ENCODE data around the gene NRSN2. TPM values are rescaled to one million over a fixed set of nuclear protein-coding genes. Genes with fewer than 3 reads are reported as not detected.

Gene NRSN2
- total RNA-seq, 1 donor from 2014 or later = 89.3 TPM

DNA sequence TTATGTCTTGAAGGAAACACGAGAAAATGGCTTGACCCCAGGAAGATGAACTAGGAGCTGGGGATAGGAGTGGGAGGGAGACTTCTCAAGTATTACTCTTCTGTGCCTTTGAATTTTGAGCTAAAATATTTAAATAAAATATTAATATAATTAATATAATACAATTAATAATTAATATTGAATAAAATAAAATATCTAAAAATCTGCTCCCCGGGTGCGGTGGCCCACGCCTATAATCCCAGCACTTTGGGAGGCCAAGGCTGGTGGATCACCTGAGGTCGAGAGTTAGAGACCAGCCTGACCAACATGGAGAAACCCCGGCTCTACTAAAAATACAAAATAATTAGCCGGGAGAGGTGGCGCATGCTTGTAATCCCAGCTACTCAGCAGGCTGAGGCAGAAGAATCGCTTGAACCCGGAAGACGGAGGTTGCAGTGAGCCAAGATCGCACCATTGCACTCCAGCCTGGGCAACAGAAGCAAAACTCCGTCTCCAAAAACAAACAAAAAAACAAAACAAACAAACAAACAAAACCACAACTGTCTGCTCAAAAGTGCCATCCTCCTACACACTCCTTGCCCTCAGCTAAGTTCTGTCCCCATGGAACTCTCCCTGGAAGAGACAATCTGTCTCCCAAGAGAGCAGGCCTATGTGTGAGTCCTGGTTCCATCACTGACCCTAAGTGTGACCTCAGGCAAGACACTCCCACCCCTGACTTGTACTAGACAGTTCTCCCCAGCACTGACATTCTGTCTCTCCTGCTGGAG is 20.0 kb downstream of the NRSN2 start:
- no peak overlapping the region for H3K27ac Mint-ChIP-seq (ENCODE audit: unreplicated experiment)

DNA sequence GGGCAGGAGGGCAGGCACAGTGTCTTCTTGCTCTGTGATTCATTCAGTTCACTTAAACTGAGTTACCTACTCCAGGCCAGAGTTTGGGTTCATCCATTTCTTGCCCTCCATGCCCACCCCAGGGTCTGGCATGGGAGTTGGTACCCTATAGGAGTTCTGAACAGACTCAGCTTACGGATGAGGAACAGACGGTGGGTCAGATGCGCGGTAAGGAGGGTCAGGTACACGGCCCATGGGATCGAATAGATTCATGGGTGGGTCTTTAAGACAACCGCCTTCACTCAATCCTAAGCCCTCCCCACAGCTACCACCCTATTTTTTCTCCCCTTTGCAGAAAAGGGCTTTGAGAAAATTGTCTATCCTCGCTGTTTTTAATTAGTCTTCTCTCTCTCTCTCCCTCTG is 20.6 kb downstream of the NRSN2 start:
- Mint-ChIP-seq H3K4me1 (ENCODE audit: low read depth, unreplicated experiment) (peaks cover 7% of the 10 kb centered on the region), H3K9me3 (ENCODE audit: unreplicated experiment) (peaks cover 3% of the 10 kb centered on the region), H3K4me3 (ENCODE audit: unreplicated experiment) (no peak overlapping the region), H3K27ac (ENCODE audit: unreplicated experiment) (no peak overlapping the region), H3K27me3 (ENCODE audit: unreplicated experiment) (peaks cover 2% of the 10 kb centered on the region), H3K36me3 (ENCODE audit: unreplicated experiment) (no peaks in the 10 kb centered on the region)
- DNase-seq = no peak
- TF ChIP-seq, protein P1, sequence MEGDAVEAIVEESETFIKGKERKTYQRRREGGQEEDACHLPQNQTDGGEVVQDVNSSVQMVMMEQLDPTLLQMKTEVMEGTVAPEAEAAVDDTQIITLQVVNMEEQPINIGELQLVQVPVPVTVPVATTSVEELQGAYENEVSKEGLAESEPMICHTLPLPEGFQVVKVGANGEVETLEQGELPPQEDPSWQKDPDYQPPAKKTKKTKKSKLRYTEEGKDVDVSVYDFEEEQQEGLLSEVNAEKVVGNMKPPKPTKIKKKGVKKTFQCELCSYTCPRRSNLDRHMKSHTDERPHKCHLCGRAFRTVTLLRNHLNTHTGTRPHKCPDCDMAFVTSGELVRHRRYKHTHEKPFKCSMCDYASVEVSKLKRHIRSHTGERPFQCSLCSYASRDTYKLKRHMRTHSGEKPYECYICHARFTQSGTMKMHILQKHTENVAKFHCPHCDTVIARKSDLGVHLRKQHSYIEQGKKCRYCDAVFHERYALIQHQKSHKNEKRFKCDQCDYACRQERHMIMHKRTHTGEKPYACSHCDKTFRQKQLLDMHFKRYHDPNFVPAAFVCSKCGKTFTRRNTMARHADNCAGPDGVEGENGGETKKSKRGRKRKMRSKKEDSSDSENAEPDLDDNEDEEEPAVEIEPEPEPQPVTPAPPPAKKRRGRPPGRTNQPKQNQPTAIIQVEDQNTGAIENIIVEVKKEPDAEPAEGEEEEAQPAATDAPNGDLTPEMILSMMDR (IDR thresholded peaks at IDR 0.05; ENCODE audit: partially characterized antibody, unreplicated experiment) = no peak

More for the DNA sequence above, 20.0 kb downstream of the NRSN2 start:
- TF ChIP-seq, protein P1 (IDR thresholded peaks at IDR 0.05; ENCODE audit: partially characterized antibody, unreplicated experiment) = no peak
- Mint-ChIP-seq H3K4me1 (ENCODE audit: low read depth, unreplicated experiment) (peaks cover 5% of the 10 kb centered on the region), H3K27me3 (ENCODE audit: unreplicated experiment) (peaks cover 2% of the 10 kb centered on the region), H3K36me3 (ENCODE audit: unreplicated experiment) (no peaks in the 10 kb centered on the region), H3K9me3 (ENCODE audit: unreplicated experiment) (peaks cover 1% of the 10 kb centered on the region), H3K4me3 (ENCODE audit: unreplicated experiment) (no peak overlapping the region)
- no peak for DNase-seq

DNA sequence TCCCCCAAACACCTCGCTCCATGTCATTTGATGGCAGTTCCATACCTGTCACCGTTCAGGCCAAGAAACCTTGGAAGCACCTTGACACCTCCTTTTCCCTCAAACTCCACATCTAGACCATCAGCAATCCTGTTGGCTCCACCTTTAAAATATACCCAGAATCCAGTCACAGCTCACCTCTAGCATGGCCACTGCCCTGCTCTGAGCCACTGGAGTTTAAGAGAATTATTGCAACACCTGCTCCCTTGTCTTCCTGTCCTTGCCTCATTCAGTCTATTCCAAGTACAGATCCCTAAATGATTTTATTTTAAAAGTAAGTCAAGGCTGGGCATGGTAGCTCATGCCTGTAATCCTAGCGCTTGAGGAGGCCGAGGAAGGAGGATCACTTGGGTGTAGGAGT is 22.0 kb downstream of the NRSN2 start:
- Mint-ChIP-seq H3K36me3 (ENCODE audit: unreplicated experiment) (no peaks in the 10 kb centered on the region), H3K27ac (ENCODE audit: unreplicated experiment) (no peak overlapping the region)
- DNase-seq = no peak

DNA sequence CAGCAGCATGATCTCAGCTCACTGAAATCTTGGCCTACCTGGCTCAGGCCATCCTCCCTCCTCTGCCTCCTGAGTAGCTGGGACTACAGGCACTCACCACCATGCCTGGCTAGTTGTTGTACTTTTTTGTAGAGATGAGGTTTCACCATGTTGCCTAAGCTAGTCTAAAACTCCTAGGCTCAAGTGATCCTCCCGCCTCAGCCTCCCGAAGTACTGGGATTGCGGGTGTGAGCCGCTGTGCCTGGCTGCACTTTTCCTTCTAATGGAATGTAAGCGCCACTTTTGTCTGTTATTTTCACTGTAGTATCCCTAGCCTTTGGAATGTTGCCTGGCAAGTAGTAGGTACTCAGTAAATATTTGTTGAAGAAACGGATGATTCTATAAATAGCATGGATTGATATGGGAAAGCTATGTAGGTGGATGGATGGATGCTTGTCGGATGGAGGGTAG is 23.3 kb downstream of the NRSN2 start:
- Mint-ChIP-seq H3K9me3 (ENCODE audit: unreplicated experiment) (peaks cover 3% of the 10 kb centered on the region), H3K27ac (ENCODE audit: unreplicated experiment) (no peak overlapping the region), H3K4me1 (ENCODE audit: low read depth, unreplicated experiment) (peaks cover 9% of the 10 kb centered on the region), H3K4me3 (ENCODE audit: unreplicated experiment) (no peak overlapping the region), H3K27me3 (ENCODE audit: unreplicated experiment) (peaks cover 4% of the 10 kb centered on the region), H3K36me3 (ENCODE audit: unreplicated experiment) (no peaks in the 10 kb centered on the region)
- no peak for DNase-seq
- TF ChIP-seq, protein P1 (IDR thresholded peaks at IDR 0.05; ENCODE audit: partially characterized antibody, unreplicated experiment) = no peak

More for the DNA sequence above, 22.0 kb downstream of the NRSN2 start:
- peaks cover 4% of the 10 kb centered on the region for H3K27me3 Mint-ChIP-seq (ENCODE audit: unreplicated experiment)
- TF ChIP-seq, protein P1 (IDR thresholded peaks at IDR 0.05; ENCODE audit: partially characterized antibody, unreplicated experiment) = no peak
- peaks cover 9% of the 10 kb centered on the region for H3K4me1 Mint-ChIP-seq (ENCODE audit: low read depth, unreplicated experiment)
- H3K9me3 Mint-ChIP-seq (ENCODE audit: unreplicated experiment) = peaks cover 3% of the 10 kb centered on the region
- no peak overlapping the region for H3K4me3 Mint-ChIP-seq (ENCODE audit: unreplicated experiment)
